ENCODE results near the gene SPOCK2.

DNA sequence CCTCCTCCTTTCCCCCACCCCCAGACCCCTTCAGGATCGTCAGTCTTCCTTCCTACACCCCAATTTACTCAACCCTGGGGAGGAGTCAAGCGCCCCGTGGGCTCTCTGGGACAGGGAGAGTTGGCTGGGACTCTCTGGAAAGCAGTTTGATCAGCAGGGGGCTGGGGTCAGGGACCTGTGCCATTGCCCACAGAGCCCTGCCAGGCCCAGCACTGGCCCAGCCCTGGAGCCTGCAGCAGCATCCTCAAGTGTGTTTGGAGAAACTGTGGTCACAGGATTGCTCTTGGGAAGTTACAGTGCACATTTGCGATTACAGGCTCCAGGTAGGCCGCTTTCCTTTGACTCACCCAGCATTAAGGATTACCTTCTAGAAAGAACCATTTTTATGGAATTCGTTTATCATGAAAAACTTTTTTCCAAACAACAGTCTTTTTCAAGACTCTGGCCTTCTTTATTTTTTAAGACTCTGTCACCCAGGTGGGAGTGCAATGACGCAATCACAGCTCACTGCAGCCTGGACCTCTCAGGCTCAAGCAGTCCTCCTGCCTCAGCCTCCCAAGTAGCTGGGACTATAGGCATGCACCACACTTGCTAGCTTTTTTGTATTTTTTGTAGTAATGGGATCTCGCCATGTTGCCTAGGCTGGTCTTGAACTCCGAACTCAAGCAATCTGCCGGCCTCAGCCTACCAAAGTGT, 73.4 kb downstream of the SPOCK2 start:
- TF ChIP-seq SUZ12 (IDR thresholded peaks at IDR 0.05): no peak
- TF ChIP-seq FOXM1 (IDR thresholded peaks at IDR 0.05; ENCODE audit: borderline replicate concordance): no peak
- no peak for TF ChIP-seq HDGF (IDR thresholded peaks at IDR 0.05; ENCODE audit: borderline replicate concordance)
- TF ChIP-seq TARDBP (IDR thresholded peaks at IDR 0.05): no peak
- TF ChIP-seq ZNF384 (IDR thresholded peaks at IDR 0.05): no peak

Data from HEK293T (cell line).